Activated CD4-positive, alpha-beta T cell treated with anti-CD3 and anti-CD28 coated beads for 4 hours (primary cell): ENCODE results near the gene TBC1D4.
"Not testable (repeated sequence)": the region's sequence is repeated elsewhere in the genome, so short reads cannot be mapped to it uniquely, and the experiment has no call there.

Experiments
- DNase-seq, 2 donors: peaks; one replicate each; pipeline ENCODE4 v3.0.0-alpha.2; 2020

The TBC1D4 gene

DNA sequence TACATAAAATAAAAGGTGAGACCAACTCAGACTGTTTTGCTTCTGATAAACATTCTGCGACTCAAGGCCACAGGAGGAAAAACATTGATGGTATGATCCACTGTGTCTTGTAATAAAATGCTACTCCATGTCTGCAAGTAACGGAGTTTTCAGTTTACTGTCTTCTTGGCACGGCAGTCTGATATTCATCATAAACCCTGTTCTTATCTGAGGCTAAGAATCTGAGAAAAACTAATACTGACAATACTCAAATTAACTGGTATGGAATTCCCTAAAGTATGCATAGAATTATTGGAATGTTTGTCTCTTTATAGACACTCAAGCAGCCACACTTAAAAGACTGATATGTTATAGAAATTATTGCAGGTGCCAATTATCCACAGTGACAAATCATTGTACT, 125.5 kb downstream of the TBC1D4 start:
- DNase-seq: no peak

DNA sequence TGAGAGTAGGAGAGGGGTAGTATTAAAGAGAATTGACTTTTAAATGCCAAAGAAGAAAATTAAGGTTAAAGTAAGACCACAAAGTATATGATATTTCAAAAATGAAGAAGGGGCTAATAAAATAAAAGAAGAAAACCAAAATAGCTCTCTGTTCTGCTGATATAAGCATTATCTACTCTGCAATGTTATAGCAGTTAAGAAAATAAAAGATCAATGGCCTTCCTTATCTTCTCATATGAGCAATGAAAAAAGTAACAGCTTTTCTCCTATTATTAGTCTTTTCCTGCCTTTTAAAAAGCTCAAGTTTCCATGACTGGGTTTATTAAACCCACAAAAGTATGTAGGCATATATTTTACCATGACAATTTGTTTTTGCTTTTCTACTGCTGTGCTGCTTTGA, 126.4 kb downstream of the TBC1D4 start:
- DNase-seq: no peak

DNA sequence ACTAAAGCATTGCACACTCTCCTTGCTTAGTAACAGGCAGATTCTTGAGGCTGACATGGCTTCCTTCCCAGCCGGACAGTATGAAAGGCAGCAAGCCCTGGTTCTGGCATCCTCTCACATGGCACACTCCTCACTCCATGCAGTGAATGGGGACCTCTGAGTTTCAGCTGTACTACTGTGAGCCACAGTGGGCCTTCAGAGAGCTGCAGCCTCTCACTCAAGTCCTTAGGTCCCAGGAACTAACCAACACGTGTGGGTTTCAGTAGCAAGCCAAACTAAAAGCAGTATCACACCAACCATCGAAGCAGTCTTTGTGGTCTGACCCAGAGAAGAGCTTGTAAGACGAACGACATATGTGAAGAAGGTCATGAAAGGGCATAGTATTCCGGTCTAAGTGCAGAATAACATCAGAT, 128.2 kb downstream of the TBC1D4 start:
- no peak for DNase-seq

DNA sequence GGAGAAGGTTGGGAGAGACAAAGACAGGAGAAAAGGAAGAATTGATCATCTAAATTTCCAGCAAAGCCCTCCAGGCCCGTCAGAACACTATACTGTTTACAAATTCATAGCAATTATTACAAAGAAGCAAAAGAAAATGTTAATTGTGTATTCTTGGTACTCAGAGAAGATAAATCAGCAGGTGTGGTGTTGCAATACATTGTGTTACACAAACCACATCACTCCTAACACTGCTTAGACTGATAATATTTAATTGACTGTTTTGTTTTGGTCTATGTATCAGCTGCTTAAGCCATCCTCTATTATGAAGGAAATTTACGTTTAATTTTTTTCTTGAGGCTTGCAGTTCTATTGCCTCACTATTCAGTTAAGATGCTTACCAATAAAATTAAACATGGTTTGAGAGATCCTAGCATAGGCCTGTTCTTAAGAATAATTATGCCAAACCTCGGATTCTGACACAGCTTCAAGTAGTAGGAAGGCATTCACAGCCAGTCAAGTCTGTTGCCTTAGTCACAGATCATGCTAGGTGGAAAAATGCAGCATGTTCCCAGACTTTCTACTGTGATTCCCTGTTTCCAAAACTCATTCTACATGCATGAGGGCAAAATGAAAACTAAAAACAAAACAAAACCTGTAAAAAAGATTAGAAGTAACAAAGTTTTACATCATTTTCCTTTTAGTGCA, 129.2 kb downstream of the TBC1D4 start:
- DNase-seq: no peak

DNA sequence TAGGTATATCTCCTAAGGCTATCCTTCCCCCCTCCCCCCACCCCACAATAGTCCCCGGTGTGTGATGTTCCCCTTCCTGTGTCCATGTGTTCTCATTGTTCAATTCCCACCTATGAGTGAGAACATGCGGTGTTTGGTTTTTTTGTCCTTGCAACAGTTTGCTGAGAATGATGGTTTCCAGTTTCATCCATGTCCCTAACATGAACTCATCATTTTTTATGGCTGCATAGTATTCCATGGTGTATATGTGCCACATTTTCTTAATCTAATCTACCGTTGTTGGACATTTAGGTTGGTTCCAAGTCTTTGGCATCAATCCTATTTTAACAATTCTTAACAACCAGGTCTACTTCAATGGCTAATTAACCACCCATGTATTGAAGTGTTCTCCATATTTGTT, 130.4 kb downstream of the TBC1D4 start:
- DNase-seq: not testable (repeated sequence)

DNA sequence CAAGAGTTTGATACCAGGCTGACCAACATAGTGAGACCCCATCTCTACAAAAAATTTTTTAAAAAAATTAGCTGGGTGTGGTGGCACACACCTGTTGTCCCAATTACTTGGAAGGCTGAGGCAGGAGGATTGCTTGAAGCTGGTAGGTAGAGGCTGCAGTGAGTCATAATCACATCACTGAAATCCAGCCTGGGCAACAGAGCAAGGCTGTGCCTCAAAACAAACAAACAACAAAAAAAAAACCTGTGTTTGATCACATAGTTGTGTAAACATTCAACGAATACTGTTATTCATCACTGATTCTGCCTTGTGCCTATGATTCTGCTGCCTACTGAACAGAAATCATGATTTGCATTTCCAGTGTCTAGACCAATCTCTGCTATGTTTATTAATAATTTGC, 134.0 kb downstream of the TBC1D4 start:
- no peak for DNase-seq

DNA sequence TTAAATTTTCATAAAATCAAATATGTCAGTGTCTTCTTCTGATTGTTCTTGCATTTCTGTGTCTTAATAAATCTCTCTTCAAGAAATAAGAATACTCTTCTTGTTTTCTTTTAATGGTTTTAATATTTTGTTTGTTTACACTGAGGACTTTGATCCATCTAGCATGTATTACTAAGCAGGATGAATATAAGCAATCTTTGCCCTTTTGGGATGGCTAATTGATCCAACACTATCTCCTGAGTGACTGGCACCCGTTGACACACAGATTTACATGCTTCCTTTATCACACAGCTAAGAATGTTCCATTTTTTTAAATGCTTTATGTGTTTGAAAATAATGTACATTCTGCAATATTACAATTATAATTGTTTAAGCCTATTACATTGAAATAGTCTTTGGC, 134.5 kb downstream of the TBC1D4 start:
- no peak for DNase-seq

DNA sequence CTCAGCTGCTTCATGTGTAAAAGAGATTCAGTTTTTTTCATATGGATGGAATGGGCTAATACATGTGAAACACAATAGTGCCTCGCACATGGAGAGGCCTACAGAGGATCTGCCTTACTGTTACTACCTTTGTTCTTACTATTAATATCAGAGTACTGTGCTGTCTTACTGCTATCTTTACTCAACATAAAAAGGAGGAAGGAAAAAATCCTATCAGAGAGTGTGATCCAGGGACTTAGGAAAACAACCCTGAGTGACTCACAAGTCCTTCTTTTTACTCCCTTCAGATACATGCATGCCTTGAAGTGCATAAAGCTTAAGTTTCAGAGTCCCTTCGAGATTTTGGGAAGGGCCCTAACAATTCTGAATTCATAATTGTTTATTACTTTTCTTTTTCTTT, 136.8 kb downstream of the TBC1D4 start:
- no peak for DNase-seq

DNA sequence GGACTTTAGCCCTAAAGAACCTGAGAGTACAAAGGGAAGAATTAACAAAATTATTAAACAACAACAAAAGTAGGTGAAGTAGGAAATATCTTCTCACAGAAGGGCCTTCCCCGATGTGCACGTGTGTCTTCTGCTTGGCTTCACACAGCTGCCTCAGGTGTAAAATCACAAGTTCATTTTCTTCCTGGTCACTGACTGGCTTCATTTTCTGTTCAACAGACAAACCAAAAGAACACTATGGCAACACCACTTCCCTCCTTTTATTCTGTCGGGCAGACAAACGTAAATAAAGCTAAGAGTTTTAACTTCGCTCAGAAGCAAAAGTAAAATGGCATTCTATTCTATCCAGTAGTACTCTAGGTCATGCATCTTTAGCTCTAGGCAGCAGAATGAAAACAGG, 140.9 kb downstream of the TBC1D4 start:
- DNase-seq: no peak

DNA sequence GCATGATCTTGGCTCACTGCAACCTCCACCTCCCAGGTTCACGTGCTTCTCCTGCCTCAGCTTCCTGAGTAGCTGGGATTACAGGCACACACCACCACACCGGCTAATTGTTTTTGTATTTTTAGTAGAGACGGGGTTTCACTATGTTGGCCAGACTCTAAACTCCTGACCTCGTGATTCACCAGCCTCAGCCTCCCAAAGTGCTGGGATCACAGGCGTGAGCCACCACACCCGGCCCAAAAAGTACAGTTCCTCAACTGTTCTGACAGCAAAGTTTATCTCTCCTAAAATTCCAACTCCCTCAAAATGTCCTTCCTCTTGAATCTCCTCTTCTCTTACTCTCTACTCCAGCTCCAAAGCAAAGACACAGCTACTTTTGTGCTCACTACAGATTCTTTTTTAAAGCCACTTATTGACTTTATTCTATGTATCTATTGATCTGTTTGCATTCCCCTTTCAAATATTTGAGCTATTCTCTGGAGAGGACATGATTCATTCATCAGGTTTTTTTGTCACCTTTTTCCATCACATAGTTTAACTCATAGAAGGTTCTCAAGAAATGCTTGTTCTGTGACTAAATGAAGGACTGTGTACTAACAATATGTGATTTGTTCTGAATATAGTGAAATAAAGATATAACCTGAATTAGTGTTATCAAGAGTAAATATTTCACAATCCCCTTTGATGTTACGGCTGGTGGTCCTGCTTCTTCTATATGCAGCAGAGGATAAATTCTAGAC, 142.2 kb downstream of the TBC1D4 start:
- DNase-seq: no peak

DNA sequence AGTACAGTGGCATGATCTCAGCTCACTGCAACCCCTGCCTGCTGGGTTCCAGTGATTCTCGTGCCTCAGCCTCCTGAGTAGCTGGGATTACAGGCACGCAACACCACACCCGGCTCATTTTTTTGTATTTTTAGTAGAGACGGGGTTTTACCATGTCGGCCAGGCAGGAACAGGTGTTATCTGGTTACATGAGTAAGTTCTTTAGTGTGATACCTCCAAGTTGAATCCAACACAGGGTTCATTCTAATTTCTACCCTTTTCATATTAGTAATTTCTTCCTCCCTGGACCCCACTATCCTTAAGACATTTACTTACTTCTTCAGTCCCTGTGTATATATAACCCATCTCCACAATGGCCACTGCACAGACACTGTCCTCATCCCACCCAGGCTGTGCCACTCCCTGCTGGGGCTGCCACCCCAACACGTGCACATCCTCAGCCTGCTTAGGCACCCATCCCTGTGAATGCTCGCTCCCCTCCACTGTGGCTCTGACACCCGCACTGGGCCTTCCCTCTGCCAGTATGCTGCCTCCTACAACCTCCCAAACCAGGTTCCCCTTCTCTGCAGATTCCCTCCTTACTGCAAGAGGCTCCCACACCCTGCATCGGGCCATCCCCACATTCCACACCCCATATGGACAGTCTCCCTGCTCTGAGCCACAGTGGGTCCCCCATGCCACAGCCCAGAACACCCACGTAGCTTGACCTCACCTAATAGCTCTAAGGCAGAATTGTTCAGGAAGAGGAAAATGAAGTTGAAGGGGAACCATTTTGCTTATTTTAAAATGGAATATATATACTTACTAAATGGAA, 147.1 kb downstream of the TBC1D4 start:
- no peak for DNase-seq

DNA sequence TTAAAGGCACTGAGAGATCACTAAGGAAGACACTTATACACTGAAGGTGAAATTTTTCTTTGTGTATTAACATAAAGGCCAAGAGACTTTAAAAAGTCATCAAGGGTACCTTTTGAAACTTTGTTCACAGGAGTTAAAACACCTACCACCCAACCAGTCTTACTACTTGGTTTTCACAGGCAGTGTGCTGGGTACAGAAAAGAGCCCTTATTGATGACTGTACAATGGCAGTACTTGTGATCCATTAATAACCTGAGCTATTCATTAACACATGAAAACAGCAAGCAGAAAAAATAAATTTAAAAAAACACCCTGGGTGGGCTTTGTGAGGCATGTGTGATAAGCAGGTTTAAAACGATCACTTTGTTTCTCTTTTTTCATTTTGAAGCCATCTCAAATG, 148.9 kb downstream of the TBC1D4 start:
- no peak for DNase-seq

DNA sequence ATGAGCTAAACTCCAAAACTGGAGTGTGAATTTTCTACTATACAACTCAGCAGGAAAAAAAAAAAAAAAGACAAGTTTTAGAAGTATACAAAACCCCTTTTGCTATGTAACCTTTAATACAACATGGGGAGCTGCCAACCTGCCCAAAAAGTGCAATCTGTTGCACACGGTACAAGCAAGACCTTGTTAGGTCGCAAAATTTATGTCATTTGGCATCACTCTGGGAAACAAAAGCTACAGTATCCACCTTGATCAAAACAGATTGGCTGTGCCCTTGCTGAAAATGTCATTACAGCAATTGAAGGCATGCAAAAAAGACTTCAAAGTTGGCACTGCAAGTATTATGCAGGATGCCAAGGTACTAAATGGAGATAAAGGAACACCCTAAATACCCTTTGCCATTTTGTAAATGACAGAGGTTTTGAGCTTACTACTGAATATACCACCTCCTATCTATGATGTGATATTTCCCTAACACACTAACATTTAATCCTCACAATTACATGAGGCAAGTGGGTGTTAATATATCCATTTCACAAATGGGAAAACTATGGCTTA, 150.1 kb downstream of the TBC1D4 start:
- DNase-seq: no peak

DNA sequence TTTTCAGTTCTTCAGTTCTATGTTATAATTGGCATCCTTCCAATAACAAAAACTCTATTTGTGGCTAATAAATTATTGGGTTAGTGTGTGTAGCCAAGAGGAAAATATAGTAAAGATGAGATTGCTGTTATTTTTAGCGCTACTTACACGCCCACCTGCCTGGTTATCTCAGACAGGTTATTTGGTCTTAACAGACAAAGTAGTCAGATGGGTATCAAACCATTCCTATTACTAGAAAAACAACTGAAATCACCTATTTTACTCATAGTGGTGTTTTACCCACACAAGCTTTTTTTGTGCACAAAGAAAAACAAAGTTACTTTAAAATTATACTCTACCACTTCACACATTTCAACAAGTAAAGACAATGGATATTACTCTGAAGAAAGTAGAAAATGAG, 151.2 kb downstream of the TBC1D4 start:
- no peak for DNase-seq

DNA sequence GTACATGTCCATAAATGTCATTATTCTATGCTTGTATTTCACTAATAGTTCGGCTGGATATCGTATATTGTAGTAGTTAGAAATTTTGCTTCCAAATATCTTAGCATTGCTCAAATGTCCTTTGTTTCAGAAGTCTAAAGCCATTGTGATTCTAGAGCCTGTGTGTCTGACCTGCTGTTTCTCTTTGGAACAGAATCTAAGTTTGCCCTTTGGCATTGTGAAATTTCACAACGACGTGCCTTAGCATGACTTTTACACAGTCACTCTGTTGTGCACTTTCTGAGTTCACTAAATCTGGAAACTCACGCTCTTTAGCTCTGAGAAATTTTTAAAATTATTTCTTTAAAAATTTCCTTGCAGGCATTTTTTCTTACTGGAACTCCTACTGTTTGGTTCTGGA, 152.2 kb downstream of the TBC1D4 start:
- DNase-seq: no peak

DNA sequence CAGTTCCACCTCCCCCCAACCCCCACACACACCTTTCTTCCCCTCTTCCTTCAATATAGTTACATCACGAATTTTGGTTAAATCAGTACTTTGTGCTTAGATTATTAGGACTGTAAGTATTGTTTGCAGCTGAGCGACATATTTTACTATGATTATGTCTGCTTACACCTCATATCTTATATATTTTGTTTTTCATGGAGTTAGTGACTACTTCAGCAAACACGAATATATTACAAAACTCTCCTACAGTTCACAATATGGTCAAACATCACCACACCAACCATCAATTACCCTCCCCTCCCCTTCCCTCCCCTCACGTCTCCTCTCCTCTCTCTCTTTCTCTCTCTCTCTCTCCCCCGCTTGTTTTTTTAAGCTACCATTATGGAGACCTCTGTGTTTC, 152.9 kb downstream of the TBC1D4 start:
- no peak for DNase-seq

DNA sequence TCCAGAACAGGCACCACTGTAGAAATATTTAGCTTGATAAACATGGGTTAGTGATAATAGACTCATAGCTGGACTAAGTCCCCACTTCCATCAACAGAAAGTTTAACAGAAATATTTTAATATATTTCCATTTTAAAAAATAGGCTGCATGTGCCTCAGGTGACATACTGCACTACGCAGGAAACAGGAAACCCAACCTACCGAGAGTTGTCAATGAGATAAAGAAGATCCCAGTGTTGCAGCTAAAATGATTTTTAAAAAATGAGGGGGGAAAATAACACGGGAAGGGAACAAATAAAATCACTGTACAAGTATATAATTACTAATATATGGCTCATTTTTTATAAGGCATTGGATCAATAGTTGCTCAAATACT, 154.8 kb downstream of the TBC1D4 start:
- DNase-seq: peak in 1 of 2 donors; percentile 3

DNA sequence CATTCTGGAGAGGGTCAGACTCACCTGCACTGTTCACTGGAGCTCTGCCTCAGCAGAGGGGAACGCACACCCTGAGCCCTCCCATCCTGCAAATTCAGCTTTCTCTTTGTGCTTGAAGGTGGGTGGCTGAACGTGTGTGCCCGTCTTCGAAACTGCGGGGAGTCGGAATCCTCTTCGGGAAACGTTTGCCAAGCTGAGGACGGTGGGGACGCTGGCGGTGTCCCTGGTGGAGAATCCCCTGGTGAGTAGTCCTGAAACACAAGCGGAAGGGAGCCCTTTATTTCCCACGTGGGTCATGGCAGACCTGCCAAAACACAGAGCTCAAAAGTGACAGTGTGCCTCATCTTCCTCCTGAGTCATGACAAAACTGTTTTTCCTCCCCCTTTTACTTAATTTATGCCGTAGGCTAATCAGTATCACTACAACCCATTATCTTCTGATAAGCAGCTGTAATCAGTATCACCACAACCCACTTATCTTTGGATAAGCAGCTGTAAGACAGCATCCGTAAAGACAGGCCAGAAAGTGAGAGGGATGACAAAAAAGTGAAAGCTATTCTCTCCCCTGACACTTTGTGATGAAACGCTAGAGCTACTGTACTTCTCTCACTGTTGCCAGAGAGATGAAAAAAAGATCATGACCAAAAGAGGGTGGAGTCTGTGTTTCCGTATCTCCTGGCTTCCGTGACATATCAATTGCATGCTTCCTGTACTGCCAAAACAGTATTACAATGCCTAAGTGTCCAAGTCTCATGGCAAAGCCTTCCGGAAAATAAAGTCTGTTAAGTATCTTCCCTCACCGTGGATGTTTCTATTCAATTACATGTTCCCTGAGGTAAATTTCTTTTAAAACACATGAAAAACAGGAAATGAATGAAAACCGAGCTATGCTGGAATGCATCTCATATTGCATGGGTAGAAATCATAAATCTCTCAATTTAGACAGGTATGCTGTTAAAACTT, 155.5 kb downstream of the TBC1D4 start:
- peak; percentile 48 to 49 for DNase-seq

DNA sequence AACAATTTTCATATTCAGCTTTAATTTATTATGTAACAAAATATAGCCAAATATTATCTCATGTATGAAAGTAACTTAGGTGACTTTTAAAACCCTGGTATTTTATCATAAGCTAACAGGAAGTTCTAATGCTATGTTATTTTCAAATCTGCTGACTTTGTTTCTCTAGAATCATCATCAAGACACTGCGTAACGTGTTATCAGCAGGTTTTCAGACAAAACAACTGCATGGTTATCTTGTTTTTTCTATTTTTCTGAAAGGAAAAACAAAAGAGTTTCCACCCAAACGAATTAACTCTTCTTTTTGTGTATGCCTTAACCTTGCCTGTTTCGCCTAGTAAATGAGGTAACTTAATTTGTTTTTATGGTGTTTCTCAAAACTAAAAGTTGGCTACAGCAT, 156.3 kb downstream of the TBC1D4 start:
- DNase-seq: no peak

DNA sequence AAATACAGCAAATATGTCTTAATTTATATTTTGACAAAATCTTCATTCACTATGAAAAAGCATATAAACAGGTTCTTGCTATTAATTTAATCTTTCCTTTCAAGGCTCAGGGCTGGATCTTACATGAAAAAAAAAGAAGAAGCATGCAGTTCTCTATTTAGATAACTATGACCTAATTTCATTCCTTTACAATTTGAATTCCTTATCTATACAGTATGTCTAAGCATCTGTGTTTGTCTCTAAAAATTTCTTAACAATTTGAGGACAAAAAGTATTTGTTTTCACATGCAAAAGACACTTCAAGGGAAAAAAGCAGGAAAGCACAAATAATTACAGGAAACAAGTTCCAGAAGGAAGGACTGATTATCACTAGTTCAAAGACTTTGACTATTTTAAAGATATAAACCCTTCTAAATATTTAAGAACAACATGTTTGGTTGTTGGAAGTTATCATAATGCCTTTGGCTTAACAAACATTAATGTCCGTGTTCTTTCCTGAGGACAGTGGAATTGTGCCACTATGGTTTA, 157.5 kb downstream of the TBC1D4 start:
- DNase-seq: no peak

DNA sequence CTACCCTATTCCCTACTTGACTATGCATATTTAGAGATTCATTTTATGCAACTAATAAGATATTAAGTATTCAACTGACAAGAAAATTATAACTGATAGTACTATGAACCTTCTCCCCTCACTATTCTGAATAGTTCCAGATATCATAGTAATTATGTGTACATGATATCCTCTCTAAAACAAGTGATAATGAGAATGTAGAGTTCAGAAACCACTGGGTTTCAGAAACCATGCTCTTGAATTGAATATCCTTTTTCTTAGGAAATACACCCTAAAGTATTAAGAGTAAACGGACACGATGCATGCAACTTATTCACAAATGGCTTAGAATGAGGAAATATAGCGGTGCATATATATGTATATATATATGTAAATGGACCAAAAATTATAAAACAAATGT, 160.9 kb downstream of the TBC1D4 start:
- DNase-seq: no peak

DNA sequence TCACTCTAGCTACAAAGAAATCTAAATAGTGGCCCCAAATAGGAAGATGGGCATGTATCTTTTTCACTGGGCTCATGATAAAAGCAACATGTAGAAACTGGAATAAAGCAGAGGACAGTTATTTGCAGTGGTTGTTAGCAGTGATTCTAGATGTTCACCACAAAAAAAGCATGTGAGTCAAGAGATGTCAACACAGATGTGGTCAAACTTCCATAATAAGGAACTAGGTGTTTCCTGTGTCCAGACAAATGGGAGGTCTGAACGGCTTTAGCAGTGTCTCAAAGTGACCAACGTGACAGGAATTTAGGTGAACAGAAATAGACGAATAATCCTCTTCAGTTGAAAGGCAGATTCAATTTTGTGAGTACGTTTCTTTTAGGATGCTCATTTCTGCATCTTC, 162.7 kb downstream of the TBC1D4 start:
- no peak for DNase-seq
